A673 (cell line): ENCODE data around the gene SPATC1L. TPM values are rescaled to one million over a fixed set of nuclear protein-coding genes. Genes with fewer than 3 reads are reported as not detected.

Experiments
- BruUV-seq: library from RNA; stranded (reverse); fragments of 400-500 nt; replicated peaks from 2 replicates; lab custom pipeline; 2021; lab: Mats Ljungman, UMichigan
- CTCF ChIA-PET: fragments of 300-600 bp; sonication (Branson Sonifier 250); formaldehyde crosslinking; loops from one replicate; lab custom pipeline; 2022; ENCODE audit warnings: antibody characterized with exemption; lab: Charles Lee
- POLR2A ChIA-PET: fragments of 300-600 bp; sonication (Branson Sonifier 250); formaldehyde crosslinking; loops from one replicate; lab custom pipeline; 2022; ENCODE audit warnings: antibody characterized with exemption; ENCODE audit not compliant: low non-redundant PET; lab: Charles Lee
- DNase-seq: peaks from one replicate; pipeline ENCODE4 v3.0.0-alpha.2; 2015; ENCODE audit warnings: low spot score
- H3K27ac ChIP-seq: fragments of 200-600 bp; sonication (generic); 2 replicates; pipeline ENCODE4 v1.5.1; 2016; ENCODE audit warnings: mixed run types, low read depth, mild to moderate bottlenecking, mixed read lengths, antibody characterized with exemption, low read length; ENCODE audit not compliant: poor library complexity, severe bottlenecking
- H3K27me3 ChIP-seq: fragments of 200-600 bp; sonication (generic); replicated peaks from 2 replicates; pipeline ENCODE4 v1.6.1; 2017; ENCODE audit warnings: mixed run types, low read depth, mild to moderate bottlenecking, mixed read lengths, antibody characterized with exemption, low read length; ENCODE audit not compliant: insufficient read depth, poor library complexity
- H3K36me3 ChIP-seq: fragments of 200-600 bp; sonication (generic); 2 replicates; pipeline ENCODE4 v1.6.1; 2016; ENCODE audit warnings: mixed run types, mild to moderate bottlenecking, mixed read lengths, antibody characterized with exemption, low read length; ENCODE audit not compliant: insufficient read depth, poor library complexity, severe bottlenecking
- H3K4me1 ChIP-seq: fragments of 200-600 bp; sonication (generic); 2 replicates; pipeline ENCODE4 v1.6.1; 2017; ENCODE audit warnings: mixed run types, mild to moderate bottlenecking, mixed read lengths, antibody characterized with exemption, low read length; ENCODE audit not compliant: insufficient read depth, poor library complexity, severe bottlenecking
- H3K4me3 ChIP-seq: fragments of 200-600 bp; sonication (generic); 2 replicates; pipeline ENCODE4 v1.5.1; 2016; ENCODE audit warnings: low read depth, mixed run types, mild to moderate bottlenecking, mixed read lengths, low read length; ENCODE audit not compliant: poor library complexity, severe bottlenecking
- H3K9me3 ChIP-seq: fragments of 200-600 bp; sonication (generic); 2 replicates; pipeline ENCODE4 v1.6.1; 2016; ENCODE audit warnings: mixed run types, low read depth, mild to moderate bottlenecking, mixed read lengths, antibody characterized with exemption, low read length; ENCODE audit not compliant: poor library complexity, severe bottlenecking
- CTCF ChIP-seq: fragments of 300-800, 200-600 bp; sonication (generic); conservative IDR thresholded peaks from 2 replicates; pipeline ENCODE4 v1.5.1; 2017; ENCODE audit warnings: low read depth, mild to moderate bottlenecking, antibody characterized with exemption, low read length, moderate library complexity, mixed read lengths
- EZH2 ChIP-seq: fragments of 200-600 bp; sonication (generic); IDR thresholded peaks from 2 replicates; pipeline ENCODE4 v1.6.1; 2017; ENCODE audit warnings: borderline replicate concordance, low read depth, mild to moderate bottlenecking, mixed read lengths, antibody characterized with exemption, low read length; ENCODE audit not compliant: poor library complexity, severe bottlenecking
- intact Hi-C: fragments of 100-400 bp; cut with micrococcal nuclease; formaldehyde crosslinking; loops from one replicate; pipeline ENCODE4 v1.10.0; 2022; ENCODE audit not compliant: unreplicated experiment
- total RNA-seq: library from RNA; stranded (reverse); gene quantifications from 2 replicates; pipeline ENCODE4 v1.2.3, GENCODE V29; 2021

Gene SPATC1L
- total RNA-seq, 1 experiment from 2014 or later = 30.9 TPM

DNA sequence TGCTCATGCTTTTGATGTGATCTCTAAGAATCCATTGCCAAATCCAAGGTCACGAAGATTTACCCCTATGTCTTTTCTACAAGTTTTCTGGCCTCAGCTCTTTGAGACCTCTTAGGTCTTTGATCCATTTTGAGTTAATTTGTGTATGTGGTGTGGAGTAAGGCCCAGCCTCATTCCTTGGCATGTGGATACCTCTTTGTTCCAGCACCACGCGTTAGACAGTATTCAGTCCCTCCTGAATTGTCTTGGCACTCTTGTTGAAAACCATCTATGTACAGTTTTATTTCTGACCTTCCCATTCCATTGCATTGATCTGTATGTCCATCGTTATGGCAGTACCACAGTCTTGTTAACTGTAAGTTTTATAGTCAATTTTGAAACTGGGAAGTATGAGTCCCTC lies 20.9 kb downstream of the SPATC1L start:
- POLR2A ChIA-PET = no interaction called here
- no peaks in the 10 kb centered on the region for H3K4me1 ChIP-seq
- no peaks in the 10 kb centered on the region for H3K9me3 ChIP-seq
- H3K27ac ChIP-seq = no peak overlapping the region
- DNase-seq = no peak
- no peaks in the 10 kb centered on the region for H3K27me3 ChIP-seq
- TF ChIP-seq CTCF = no peak
- no peak for TF ChIP-seq EZH2
- H3K36me3 ChIP-seq = peaks cover 7% of the 10 kb centered on the region
- no TSS peak for BruUV-seq
- CTCF ChIA-PET = no interaction called here
- no peak overlapping the region for H3K4me3 ChIP-seq
- intact Hi-C loops = no loop called here

- POLR2A ChIA-PET = no interaction called here
- Histone ChIP-seq H3K4me3 (no peak overlapping the region), H3K36me3 (peaks cover 4% of the 10 kb centered on the region), H3K4me1 (no peaks in the 10 kb centered on the region), H3K9me3 (no peaks in the 10 kb centered on the region), H3K27me3 (no peaks in the 10 kb centered on the region), H3K27ac (no peak overlapping the region)
- no peak for DNase-seq
- BruUV-seq = no TSS peak
- CTCF ChIA-PET = interaction anchor here (0.7 kb wide), 1 partner anchor 9 kb away, joined by 3 read pairs; no protein-coding TSS in a partner anchor
- no peak for TF ChIP-seq EZH2
- TF ChIP-seq CTCF = no peak
- intact Hi-C loops = no loop called here
These were observed 22.3 kb downstream of the SPATC1L start for GRCh38 chr21:46161633-46162592.

DNA sequence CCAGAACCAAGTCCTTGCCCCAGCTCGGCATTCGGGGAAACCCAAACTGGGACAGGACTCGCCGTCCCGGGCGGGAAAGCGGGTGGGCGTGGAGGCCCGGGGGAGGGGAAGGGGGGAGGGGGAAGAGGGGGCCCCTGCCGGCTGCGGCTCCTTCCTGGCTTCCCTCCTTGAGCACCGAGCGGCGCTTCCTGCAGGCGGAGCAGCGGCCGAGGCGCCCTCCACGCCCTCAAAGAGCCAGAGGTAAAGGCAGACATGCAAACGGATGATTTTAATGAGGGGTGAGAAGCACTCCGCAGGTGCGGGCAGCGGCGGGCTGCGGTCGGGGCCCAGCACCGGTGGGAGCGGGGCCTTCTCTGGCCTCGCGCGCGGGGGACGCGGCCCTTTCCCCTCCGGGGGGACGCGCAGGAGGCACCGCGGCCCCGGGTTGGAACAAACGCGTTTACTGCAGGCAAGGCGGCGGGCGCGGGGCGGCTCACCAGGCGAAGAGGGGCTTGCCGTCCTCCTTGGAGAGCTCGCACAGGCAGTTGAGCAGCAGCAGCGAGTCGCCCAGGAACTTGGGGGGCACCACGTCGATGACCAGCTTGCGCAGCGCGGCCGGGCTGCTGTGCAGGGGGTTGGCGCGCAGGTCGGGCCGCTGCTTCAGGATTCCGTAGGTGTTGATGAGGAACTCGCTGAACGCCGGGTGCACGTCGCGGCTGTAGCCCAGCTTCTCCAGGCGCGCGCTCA lies 23.2 kb downstream of the SPATC1L start:
- ChIA-PET CTCF (no interaction called here), POLR2A (no interaction called here)
- no peak for DNase-seq
- no TSS peak for BruUV-seq
- intact Hi-C loops = no loop called here
- Histone ChIP-seq H3K36me3 (peaks cover 4% of the 10 kb centered on the region), H3K4me1 (no peaks in the 10 kb centered on the region), H3K9me3 (no peaks in the 10 kb centered on the region), H3K27me3 (no peaks in the 10 kb centered on the region), H3K4me3 (no peak overlapping the region), H3K27ac (no peak overlapping the region)
- TF ChIP-seq CTCF (no peak), EZH2 (no peak)
